ENCODE data around the gene ATP8A2. TPM values are rescaled to one million over a fixed set of nuclear protein-coding genes. Genes with fewer than 3 reads are reported as not detected.
A peak's percentile ranks its signal among the peaks of the same experiment; 100 is the strongest.

ATP8A2 gene
- total RNA-seq, 5 donors from 2014 or later (not counting 1 experiment from before 2014, with no cell fraction given) = 0.39 to 0.85 (median 0.73) TPM

- Histone ChIP-seq H3K9me3 (no peaks in the 10 kb centered on the region), H3K4me3 (ENCODE audit: control insufficient read depth in 1 of 2, extremely low read depth in 1 of 2, low read length in 1 of 2) (no peak overlapping the region), H3K4me1 (ENCODE audit: control insufficient read depth in 1 of 2, extremely low read depth in 1 of 2, insufficient read depth in 2 of 2, low read length in 2 of 2) (no peaks in the 10 kb centered on the region), H3K27me3 (replicated peaks in 1 of 2; ENCODE audit: control insufficient read depth in 2 of 2, extremely low read depth in 1 of 2, insufficient read depth in 2 of 2, low read length in 1 of 2) (peaks cover 9 to 15% of the 10 kb centered on the region in 2 experiments), H3K36me3 (ENCODE audit: control insufficient read depth in 2 of 2, extremely low read depth in 1 of 2, insufficient read depth in 1 of 2, low read length in 1 of 2) (no peaks in the 10 kb centered on the region), H3K27ac (ENCODE audit: low read length) (no peak overlapping the region)
- no peaks in the 10 kb centered on the region for H3K36me3 Mint-ChIP-seq
- POLR2A ChIA-PET = no interaction called here
- H3K9me3 Mint-ChIP-seq = no peaks in the 10 kb centered on the region
- no peak overlapping the region for H3K4me3 Mint-ChIP-seq
- ATAC-seq (replicated peaks in 1 of 4) (no peak), DNase-seq (no peak)
- 70% methylated on average over 8 of the region's 9 CpGs for WGBS (ENCODE audit: insufficient coverage)
- peaks cover 36% of the 10 kb centered on the region in 2 donors for H3K27me3 Mint-ChIP-seq
- H3K27ac Mint-ChIP-seq = no peak overlapping the region
- CTCF ChIA-PET = interaction anchor here in 1 of 2 donors (0.6 kb wide), 1 partner anchor 16 kb away, joined by 3 read pairs; no protein-coding TSS in a partner anchor
- H3K4me1 Mint-ChIP-seq = no peaks in the 10 kb centered on the region
Observed at GRCh38 chr13:25462301-25463125, 90.7 kb downstream of the ATP8A2 start.

DNA sequence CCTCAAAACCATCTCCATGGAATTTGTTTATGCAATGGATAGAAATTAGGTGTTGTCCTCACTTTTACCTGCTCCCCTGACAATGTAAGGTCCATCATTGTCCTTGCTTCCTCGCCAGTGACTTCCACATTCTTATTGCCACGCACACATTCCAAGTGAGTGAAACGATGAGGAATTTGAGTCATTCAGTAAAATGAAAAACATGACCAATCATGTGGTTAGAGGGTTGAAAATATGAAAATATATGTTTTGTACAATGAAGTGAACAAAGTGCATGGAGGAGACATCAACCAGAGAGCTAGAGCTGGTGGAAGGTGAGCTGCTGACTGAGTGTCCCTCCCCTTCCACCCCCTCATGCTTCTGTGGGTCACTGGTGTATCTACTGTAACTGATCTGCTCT is 91.7 kb downstream of the ATP8A2 start:
- Mint-ChIP-seq H3K4me3 (no peak overlapping the region), H3K27ac (no peak overlapping the region), H3K27me3 (peaks cover 38 to 41% of the 10 kb centered on the region in 2 donors), H3K4me1 (no peaks in the 10 kb centered on the region), H3K9me3 (no peaks in the 10 kb centered on the region), H3K36me3 (no peaks in the 10 kb centered on the region)
- Histone ChIP-seq H3K27me3 (replicated peaks in 1 of 2; ENCODE audit: control insufficient read depth in 2 of 2, extremely low read depth in 1 of 2, insufficient read depth in 2 of 2, low read length in 1 of 2) (peaks cover 13 to 24% of the 10 kb centered on the region in 2 experiments), H3K9me3 (no peaks in the 10 kb centered on the region), H3K4me3 (ENCODE audit: control insufficient read depth in 1 of 2, extremely low read depth in 1 of 2, low read length in 1 of 2) (no peak overlapping the region), H3K36me3 (ENCODE audit: control insufficient read depth in 2 of 2, extremely low read depth in 1 of 2, insufficient read depth in 1 of 2, low read length in 1 of 2) (no peaks in the 10 kb centered on the region), H3K27ac (ENCODE audit: low read length) (no peak overlapping the region), H3K4me1 (ENCODE audit: control insufficient read depth in 1 of 2, extremely low read depth in 1 of 2, insufficient read depth in 2 of 2, low read length in 2 of 2) (no peaks in the 10 kb centered on the region)
- POLR2A ChIA-PET = no interaction called here
- CTCF ChIA-PET = no interaction called here
- ATAC-seq (replicated peaks in 1 of 4) (no peak), DNase-seq (no peak)
- WGBS (ENCODE audit: insufficient coverage) = no CpG with 5 or more reads among the region's 3 CpGs

DNA sequence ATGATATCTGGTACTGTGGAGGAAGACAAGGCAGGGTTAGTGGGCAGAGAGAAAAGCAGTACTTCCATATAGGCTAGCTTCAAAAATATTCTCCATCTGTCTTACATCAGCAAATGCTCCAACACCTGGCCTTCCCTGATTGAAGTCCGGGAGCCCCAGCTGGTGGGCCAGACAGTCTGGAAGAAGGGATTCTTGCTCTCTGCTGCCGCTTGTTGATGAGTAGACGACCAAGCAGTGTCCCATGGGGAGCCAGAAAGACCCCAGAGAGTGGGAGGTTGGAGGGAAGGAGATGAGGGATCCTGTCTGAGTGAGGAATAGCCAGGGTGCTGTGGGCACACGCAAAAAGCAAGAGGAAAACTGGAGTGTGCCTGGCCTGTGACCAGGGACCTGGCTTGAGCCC is 95.1 kb downstream of the ATP8A2 start:
- no peaks in the 10 kb centered on the region for H3K36me3 ChIP-seq (ENCODE audit: control insufficient read depth in 2 of 2, extremely low read depth in 1 of 2, insufficient read depth in 1 of 2, low read length in 1 of 2)
- no peak overlapping the region for H3K4me3 ChIP-seq (ENCODE audit: control insufficient read depth in 1 of 2, extremely low read depth in 1 of 2, low read length in 1 of 2)
- Mint-ChIP-seq H3K27me3 (peaks cover 55 to 57% of the 10 kb centered on the region in 2 donors), H3K9me3 (no peaks in the 10 kb centered on the region), H3K4me3 (no peak overlapping the region), H3K27ac (no peak overlapping the region), H3K36me3 (no peaks in the 10 kb centered on the region), H3K4me1 (peaks cover 3 to 6% (median 4%) of the 10 kb centered on the region in 3 donors)
- H3K9me3 ChIP-seq = no peaks in the 10 kb centered on the region
- ChIA-PET CTCF (no interaction called here), POLR2A (no interaction called here)
- DNase-seq (no peak), ATAC-seq (replicated peaks in 1 of 4) (no peak)
- peaks cover 0 to 3% of the 10 kb centered on the region in 2 experiments for H3K4me1 ChIP-seq (ENCODE audit: control insufficient read depth in 1 of 2, extremely low read depth in 1 of 2, insufficient read depth in 2 of 2, low read length in 2 of 2)
- no peak overlapping the region for H3K27ac ChIP-seq (ENCODE audit: low read length)
- WGBS (ENCODE audit: insufficient coverage) = 65% methylated on average over 3 of the region's 4 CpGs
- peaks cover 23 to 34% of the 10 kb centered on the region in 2 experiments for H3K27me3 ChIP-seq (replicated peaks in 1 of 2; ENCODE audit: control insufficient read depth in 2 of 2, extremely low read depth in 1 of 2, insufficient read depth in 2 of 2, low read length in 1 of 2)

GRCh38 chr13:25468325-25469168 is 96.8 kb downstream of the ATP8A2 start:
- H3K36me3 ChIP-seq (ENCODE audit: control insufficient read depth in 2 of 2, extremely low read depth in 1 of 2, insufficient read depth in 1 of 2, low read length in 1 of 2) = no peaks in the 10 kb centered on the region
- peaks cover 0 to 3% of the 10 kb centered on the region in 2 experiments for H3K4me1 ChIP-seq (ENCODE audit: control insufficient read depth in 1 of 2, extremely low read depth in 1 of 2, insufficient read depth in 2 of 2, low read length in 2 of 2)
- DNase-seq (no peak), ATAC-seq (replicated peaks in 1 of 4) (peak in 2 of 4 experiments; percentile 30 to 32)
- peaks cover 23 to 38% of the 10 kb centered on the region in 2 experiments for H3K27me3 ChIP-seq (replicated peaks in 1 of 2; ENCODE audit: control insufficient read depth in 2 of 2, extremely low read depth in 1 of 2, insufficient read depth in 2 of 2, low read length in 1 of 2)
- no peaks in the 10 kb centered on the region for H3K9me3 ChIP-seq
- Mint-ChIP-seq H3K9me3 (no peaks in the 10 kb centered on the region), H3K36me3 (no peaks in the 10 kb centered on the region), H3K27me3 (peaks cover 58 to 59% of the 10 kb centered on the region in 2 donors), H3K4me3 (peak overlapping the region in 1 of 3 donors; percentile 71), H3K27ac (no peak overlapping the region), H3K4me1 (peaks cover 3 to 6% (median 4%) of the 10 kb centered on the region in 3 donors)
- no peak overlapping the region for H3K27ac ChIP-seq (ENCODE audit: low read length)
- CTCF ChIA-PET = interaction anchor here in 1 of 2 donors (0.6 kb wide), 1 partner anchor 1587 kb away, joined by 5 read pairs; no protein-coding TSS in a partner anchor
- POLR2A ChIA-PET = no interaction called here
- H3K4me3 ChIP-seq (ENCODE audit: control insufficient read depth in 1 of 2, extremely low read depth in 1 of 2, low read length in 1 of 2) = no peak overlapping the region
- 9% methylated on average over 75 of the region's 75 CpGs for WGBS (ENCODE audit: insufficient coverage)

GRCh38 chr13:25469169-25469525 is 97.4 kb downstream of the ATP8A2 start:
- Histone ChIP-seq H3K9me3 (no peaks in the 10 kb centered on the region), H3K27ac (ENCODE audit: low read length) (no peak overlapping the region), H3K27me3 (replicated peaks in 1 of 2; ENCODE audit: control insufficient read depth in 2 of 2, extremely low read depth in 1 of 2, insufficient read depth in 2 of 2, low read length in 1 of 2) (peaks cover 26 to 35% of the 10 kb centered on the region in 2 experiments), H3K36me3 (ENCODE audit: control insufficient read depth in 2 of 2, extremely low read depth in 1 of 2, insufficient read depth in 1 of 2, low read length in 1 of 2) (no peaks in the 10 kb centered on the region), H3K4me1 (ENCODE audit: control insufficient read depth in 1 of 2, extremely low read depth in 1 of 2, insufficient read depth in 2 of 2, low read length in 2 of 2) (peaks cover 0 to 3% of the 10 kb centered on the region in 2 experiments), H3K4me3 (ENCODE audit: control insufficient read depth in 1 of 2, extremely low read depth in 1 of 2, low read length in 1 of 2) (no peak overlapping the region)
- ATAC-seq (replicated peaks in 1 of 4) (no peak), DNase-seq (no peak)
- Mint-ChIP-seq H3K27me3 (peaks cover 53 to 57% of the 10 kb centered on the region in 2 donors), H3K36me3 (no peaks in the 10 kb centered on the region), H3K4me3 (peak overlapping the region in 1 of 3 donors; percentile 71), H3K9me3 (no peaks in the 10 kb centered on the region), H3K4me1 (peaks cover 3 to 6% (median 4%) of the 10 kb centered on the region in 3 donors), H3K27ac (no peak overlapping the region)
- CTCF ChIA-PET = no interaction called here
- POLR2A ChIA-PET = no interaction called here
- 13% methylated on average over 19 of the region's 20 CpGs for WGBS (ENCODE audit: insufficient coverage)

DNA sequence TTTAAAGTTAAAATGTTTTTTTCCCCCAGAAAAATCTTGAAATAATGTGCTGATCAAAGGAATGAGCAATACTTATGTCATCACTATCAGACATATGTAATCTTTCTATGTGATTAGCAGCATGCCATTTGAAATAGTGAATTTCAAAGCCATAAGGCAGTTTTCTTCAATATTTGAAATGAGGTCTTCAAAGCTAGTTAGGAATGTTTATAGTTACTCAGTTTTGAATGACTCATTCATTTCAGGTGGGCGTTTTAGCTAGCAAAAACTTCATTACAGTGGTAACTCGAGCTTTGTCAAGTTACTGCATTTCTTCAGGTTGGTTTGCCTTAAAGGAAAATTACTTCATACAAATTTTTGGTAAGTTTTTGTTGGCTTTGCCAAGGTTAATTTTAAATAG is 102.1 kb downstream of the ATP8A2 start:
- DNase-seq = no peak
- no peak for ATAC-seq (replicated peaks in 1 of 4)
- POLR2A ChIA-PET = no interaction called here
- Mint-ChIP-seq H3K9me3 (no peaks in the 10 kb centered on the region), H3K4me3 (no peak overlapping the region), H3K27me3 (peaks cover 32 to 49% of the 10 kb centered on the region in 2 donors), H3K36me3 (no peaks in the 10 kb centered on the region), H3K27ac (no peak overlapping the region), H3K4me1 (peaks cover 3 to 6% (median 3%) of the 10 kb centered on the region in 3 donors)
- no peak overlapping the region for H3K27ac ChIP-seq (ENCODE audit: low read length)
- CTCF ChIA-PET = no interaction called here
- H3K36me3 ChIP-seq (ENCODE audit: control insufficient read depth in 2 of 2, extremely low read depth in 1 of 2, insufficient read depth in 1 of 2, low read length in 1 of 2) = no peaks in the 10 kb centered on the region
- WGBS (ENCODE audit: insufficient coverage) = no CpG with 5 or more reads among the region's 2 CpGs
- H3K4me1 ChIP-seq (ENCODE audit: control insufficient read depth in 1 of 2, extremely low read depth in 1 of 2, insufficient read depth in 2 of 2, low read length in 2 of 2) = peaks cover 0 to 1% of the 10 kb centered on the region in 2 experiments
- H3K4me3 ChIP-seq (ENCODE audit: control insufficient read depth in 1 of 2, extremely low read depth in 1 of 2, low read length in 1 of 2) = no peak overlapping the region
- H3K9me3 ChIP-seq = no peaks in the 10 kb centered on the region
- H3K27me3 ChIP-seq (replicated peaks in 1 of 2; ENCODE audit: control insufficient read depth in 2 of 2, extremely low read depth in 1 of 2, insufficient read depth in 2 of 2, low read length in 1 of 2) = peaks cover 15 to 16% of the 10 kb centered on the region in 2 experiments
